Neural cell (in vitro differentiated cells): ENCODE data around the gene GRID1. TPM values are rescaled to one million over a fixed set of nuclear protein-coding genes. Genes with fewer than 3 reads are reported as not detected.

Source experiments
- H2AFZ ChIP-seq: fragments of 200-600, 300-800 bp; sonication (generic), shearing (Covaris generic); 2 replicates; pipeline ENCODE4 v1.6.0; 2014; ENCODE audit warnings: low read depth, mild to moderate bottlenecking, antibody characterized with exemption, low read length, moderate library complexity
- H3F3A ChIP-seq: fragments of 200-600 bp; shearing (Covaris generic); 2 replicates; pipeline ENCODE4 v1.6.1; 2016; ENCODE audit warnings: mild to moderate bottlenecking, moderate library complexity, mixed read lengths, antibody characterized with exemption, low read length; ENCODE audit not compliant: insufficient read depth, poor library complexity, severe bottlenecking
- H3K27ac ChIP-seq: fragments of 200-600, 300-800 bp; sonication (generic), shearing (Covaris generic); 2 replicates; pipeline ENCODE4 v1.5.1; 2014; ENCODE audit warnings: mild to moderate bottlenecking, low read length, moderate library complexity
- H3K27me3 ChIP-seq: fragments of 300-800, 200-600 bp; sonication (generic), shearing (Covaris generic); 2 replicates; pipeline ENCODE4 v1.6.0; 2014; ENCODE audit warnings: mild to moderate bottlenecking, low read depth, low read length, moderate library complexity; ENCODE audit not compliant: insufficient read depth
- H3K36me3 ChIP-seq: fragments of 300-800, 200-600 bp; sonication (generic), shearing (Covaris generic); 2 replicates; pipeline ENCODE4 v1.5.1; 2014; ENCODE audit warnings: mild to moderate bottlenecking, antibody characterized with exemption, low read length, moderate library complexity; ENCODE audit not compliant: insufficient read depth
- H3K4me2 ChIP-seq: fragments of 300-800, 200-600 bp; sonication (generic), shearing (Covaris generic); 2 replicates; pipeline ENCODE4 v1.6.0; 2014; ENCODE audit warnings: mild to moderate bottlenecking, low read length
- H3K4me3 ChIP-seq: fragments of 300-800, 200-600 bp; sonication (generic), shearing (Covaris generic); 2 replicates; pipeline ENCODE4 v1.5.1; 2014; ENCODE audit warnings: mild to moderate bottlenecking, low read length, moderate library complexity
- H3K79me2 ChIP-seq: fragments of 200-600 bp; shearing (Covaris generic); replicated peaks from 2 replicates; pipeline ENCODE4 v1.6.0; 2014; ENCODE audit warnings: mild to moderate bottlenecking, low read length, moderate library complexity; ENCODE audit not compliant: insufficient read depth
- H3K9ac ChIP-seq: fragments of 300-800, 200-600 bp; sonication (generic), shearing (Covaris generic); 2 replicates; pipeline ENCODE4 v1.6.1; 2016; ENCODE audit warnings: mild to moderate bottlenecking, low read length, mixed read lengths
- H3K9me2 ChIP-seq: fragments of 200-600 bp; shearing (Covaris generic); 2 replicates; pipeline ENCODE4 v1.6.1; 2016; ENCODE audit warnings: mild to moderate bottlenecking, low read length, mixed read lengths; ENCODE audit not compliant: insufficient read depth
- H3K9me3 ChIP-seq: fragments of 200-600, 300-800 bp; sonication (generic), shearing (Covaris generic); 2 replicates; pipeline ENCODE4 v1.6.1; 2016; ENCODE audit warnings: mild to moderate bottlenecking, mixed run types, low read length, moderate library complexity, mixed read lengths
- H4K20me1 ChIP-seq: fragments of 200-600 bp; shearing (Covaris generic); 2 replicates; pipeline ENCODE4 v1.6.1; 2016; ENCODE audit warnings: mild to moderate bottlenecking, mixed run types; ENCODE audit not compliant: insufficient read depth
- EP300 ChIP-seq: fragments of 450-650 bp; conservative IDR thresholded peaks from 2 replicates; pipeline ENCODE4 v1.6.1; 2014; ENCODE audit warnings: antibody characterized with exemption, mild to moderate bottlenecking, moderate library complexity; ENCODE audit not compliant: poor library complexity, severe bottlenecking
- EZH2 ChIP-seq: fragments of 200-600, 300-800 bp; shearing (Covaris generic), sonication (generic); IDR thresholded peaks from 2 replicates; pipeline ENCODE4 v1.6.1; 2014; ENCODE audit warnings: antibody characterized with exemption, low read length, borderline replicate concordance, mild to moderate bottlenecking; ENCODE audit not compliant: insufficient read depth, poor library complexity, severe bottlenecking
- MXI1 ChIP-seq: fragments of 450-650 bp; conservative IDR thresholded peaks from 2 replicates; pipeline ENCODE4 v1.6.1; 2014; ENCODE audit warnings: antibody characterized with exemption, mild to moderate bottlenecking; ENCODE audit not compliant: poor library complexity, severe bottlenecking
- POLR2AphosphoS5 ChIP-seq: IDR thresholded peaks from 2 replicates; pipeline ENCODE4 v1.6.1; 2012
- RAD21 ChIP-seq: fragments of 450-650 bp; conservative IDR thresholded peaks from 2 replicates; pipeline ENCODE4 v1.6.1; 2014; ENCODE audit warnings: antibody characterized with exemption, mild to moderate bottlenecking, moderate library complexity
- SMC3 ChIP-seq: fragments of 450-650 bp; conservative IDR thresholded peaks from 2 replicates; pipeline ENCODE4 v1.6.1; 2014; ENCODE audit warnings: antibody characterized with exemption, mild to moderate bottlenecking, moderate library complexity; ENCODE audit not compliant: poor library complexity
- TAF1 ChIP-seq: IDR thresholded peaks from 2 replicates; pipeline ENCODE4 v1.6.1; 2012; ENCODE audit warnings: low read depth
- polyA plus RNA-seq: library from polyadenylated mRNA; depleted of rRNA; stranded (reverse); fragments of >200 nt; gene quantifications from 2 replicates; pipeline ENCODE4 v1.2.3, GENCODE V29; 2014
- TF ChIP-seq, protein P1 (sequence below): fragments of 450-650 bp; IDR thresholded peaks from 2 replicates; pipeline ENCODE4 v1.5.1; 2014; ENCODE audit warnings: antibody characterized with exemption, mild to moderate bottlenecking, moderate library complexity; ENCODE audit not compliant: poor library complexity, severe bottlenecking
- TF ChIP-seq, protein P2 (sequence below): IDR thresholded peaks from 2 replicates; pipeline ENCODE4 v1.6.1; 2012; ENCODE audit warnings: borderline replicate concordance

The GRID1 gene
- polyA plus RNA-seq, 1 donor from 2014 or later, result 7.3 TPM

DNA sequence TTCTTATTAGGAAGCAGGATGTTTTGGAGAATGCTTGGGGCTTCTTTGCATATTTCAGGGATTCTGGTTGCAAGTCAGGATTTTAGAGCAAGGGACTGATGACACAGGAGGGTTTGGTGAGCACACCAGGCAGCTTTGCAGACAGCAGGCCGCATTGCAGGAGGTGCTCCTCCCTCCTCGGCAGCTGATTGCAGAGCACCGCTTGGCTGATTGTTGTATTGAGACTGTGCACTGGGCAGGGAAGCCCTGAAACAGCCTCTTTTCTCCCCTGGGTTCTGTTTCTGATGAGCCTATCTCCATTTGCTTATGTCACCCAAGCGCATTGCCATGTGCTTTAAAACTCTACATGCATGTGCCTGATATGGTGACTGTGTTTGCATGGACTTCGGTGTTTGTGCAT lies 769.6 kb downstream of the GRID1 start:
- TF ChIP-seq POLR2AphosphoS5, result no peak
- TF ChIP-seq, protein P1, sequence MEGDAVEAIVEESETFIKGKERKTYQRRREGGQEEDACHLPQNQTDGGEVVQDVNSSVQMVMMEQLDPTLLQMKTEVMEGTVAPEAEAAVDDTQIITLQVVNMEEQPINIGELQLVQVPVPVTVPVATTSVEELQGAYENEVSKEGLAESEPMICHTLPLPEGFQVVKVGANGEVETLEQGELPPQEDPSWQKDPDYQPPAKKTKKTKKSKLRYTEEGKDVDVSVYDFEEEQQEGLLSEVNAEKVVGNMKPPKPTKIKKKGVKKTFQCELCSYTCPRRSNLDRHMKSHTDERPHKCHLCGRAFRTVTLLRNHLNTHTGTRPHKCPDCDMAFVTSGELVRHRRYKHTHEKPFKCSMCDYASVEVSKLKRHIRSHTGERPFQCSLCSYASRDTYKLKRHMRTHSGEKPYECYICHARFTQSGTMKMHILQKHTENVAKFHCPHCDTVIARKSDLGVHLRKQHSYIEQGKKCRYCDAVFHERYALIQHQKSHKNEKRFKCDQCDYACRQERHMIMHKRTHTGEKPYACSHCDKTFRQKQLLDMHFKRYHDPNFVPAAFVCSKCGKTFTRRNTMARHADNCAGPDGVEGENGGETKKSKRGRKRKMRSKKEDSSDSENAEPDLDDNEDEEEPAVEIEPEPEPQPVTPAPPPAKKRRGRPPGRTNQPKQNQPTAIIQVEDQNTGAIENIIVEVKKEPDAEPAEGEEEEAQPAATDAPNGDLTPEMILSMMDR, result no peak
- no peak for TF ChIP-seq EP300
- no peak for TF ChIP-seq SMC3
- TF ChIP-seq, protein P2, sequence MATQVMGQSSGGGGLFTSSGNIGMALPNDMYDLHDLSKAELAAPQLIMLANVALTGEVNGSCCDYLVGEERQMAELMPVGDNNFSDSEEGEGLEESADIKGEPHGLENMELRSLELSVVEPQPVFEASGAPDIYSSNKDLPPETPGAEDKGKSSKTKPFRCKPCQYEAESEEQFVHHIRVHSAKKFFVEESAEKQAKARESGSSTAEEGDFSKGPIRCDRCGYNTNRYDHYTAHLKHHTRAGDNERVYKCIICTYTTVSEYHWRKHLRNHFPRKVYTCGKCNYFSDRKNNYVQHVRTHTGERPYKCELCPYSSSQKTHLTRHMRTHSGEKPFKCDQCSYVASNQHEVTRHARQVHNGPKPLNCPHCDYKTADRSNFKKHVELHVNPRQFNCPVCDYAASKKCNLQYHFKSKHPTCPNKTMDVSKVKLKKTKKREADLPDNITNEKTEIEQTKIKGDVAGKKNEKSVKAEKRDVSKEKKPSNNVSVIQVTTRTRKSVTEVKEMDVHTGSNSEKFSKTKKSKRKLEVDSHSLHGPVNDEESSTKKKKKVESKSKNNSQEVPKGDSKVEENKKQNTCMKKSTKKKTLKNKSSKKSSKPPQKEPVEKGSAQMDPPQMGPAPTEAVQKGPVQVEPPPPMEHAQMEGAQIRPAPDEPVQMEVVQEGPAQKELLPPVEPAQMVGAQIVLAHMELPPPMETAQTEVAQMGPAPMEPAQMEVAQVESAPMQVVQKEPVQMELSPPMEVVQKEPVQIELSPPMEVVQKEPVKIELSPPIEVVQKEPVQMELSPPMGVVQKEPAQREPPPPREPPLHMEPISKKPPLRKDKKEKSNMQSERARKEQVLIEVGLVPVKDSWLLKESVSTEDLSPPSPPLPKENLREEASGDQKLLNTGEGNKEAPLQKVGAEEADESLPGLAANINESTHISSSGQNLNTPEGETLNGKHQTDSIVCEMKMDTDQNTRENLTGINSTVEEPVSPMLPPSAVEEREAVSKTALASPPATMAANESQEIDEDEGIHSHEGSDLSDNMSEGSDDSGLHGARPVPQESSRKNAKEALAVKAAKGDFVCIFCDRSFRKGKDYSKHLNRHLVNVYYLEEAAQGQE, result no peak
- no peak for TF ChIP-seq EZH2
- TF ChIP-seq TAF1, result no peak
- TF ChIP-seq MXI1, result no peak
- no peak for TF ChIP-seq RAD21
- Histone ChIP-seq H3F3A (no peaks in the 10 kb centered on the region), H3K4me2 (no peak overlapping the region), H3K9me3 (no peaks in the 10 kb centered on the region), H3K9me2 (no peaks in the 10 kb centered on the region), H3K79me2 (no peaks in the 10 kb centered on the region), H4K20me1 (no peaks in the 10 kb centered on the region), H3K27ac (no peak overlapping the region), H2AFZ (no peak overlapping the region), H3K36me3 (no peaks in the 10 kb centered on the region), H3K27me3 (no peaks in the 10 kb centered on the region), H3K4me3 (no peak overlapping the region), H3K9ac (no peak overlapping the region)

DNA sequence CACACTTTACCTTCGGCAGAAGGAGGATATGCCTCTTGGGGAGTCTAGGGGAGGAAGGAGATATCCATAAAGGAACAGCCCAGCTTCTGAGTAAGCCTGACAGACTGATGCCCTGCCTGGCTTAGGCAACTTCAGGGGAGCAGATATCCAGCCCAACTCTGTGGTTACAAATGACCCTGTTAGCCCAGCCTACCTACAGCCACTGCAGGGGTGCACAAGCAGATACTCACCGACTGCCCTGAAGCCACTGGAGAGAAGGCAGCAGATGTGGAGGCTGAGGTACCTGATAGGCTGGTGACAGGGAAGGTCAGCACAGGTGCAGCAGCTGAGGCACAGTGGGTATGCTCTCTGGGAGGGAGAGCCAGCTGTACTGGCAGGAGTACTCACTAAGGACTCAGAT lies 770.2 kb downstream of the GRID1 start:
- H3K4me3 ChIP-seq, result no peak overlapping the region
- no peak overlapping the region for H3K4me2 ChIP-seq
- no peak overlapping the region for H3K9ac ChIP-seq
- no peaks in the 10 kb centered on the region for H3K79me2 ChIP-seq
- no peaks in the 10 kb centered on the region for H4K20me1 ChIP-seq
- H2AFZ ChIP-seq, result no peak overlapping the region
- H3K27ac ChIP-seq, result no peak overlapping the region
- no peaks in the 10 kb centered on the region for H3K36me3 ChIP-seq
- no peak for TF ChIP-seq POLR2AphosphoS5
- no peak for TF ChIP-seq MXI1
- TF ChIP-seq SMC3, result no peak
- no peak for TF ChIP-seq RAD21
- TF ChIP-seq, protein P2, result no peak
- TF ChIP-seq EZH2, result no peak
- TF ChIP-seq EP300, result no peak
- H3K9me3 ChIP-seq, result no peaks in the 10 kb centered on the region
- H3K9me2 ChIP-seq, result no peaks in the 10 kb centered on the region
- H3K27me3 ChIP-seq, result no peaks in the 10 kb centered on the region
- no peaks in the 10 kb centered on the region for H3F3A ChIP-seq
